B cell (primary cell): ENCODE results near the gene NTN1. TPM values are rescaled to one million over a fixed set of nuclear protein-coding genes. Genes with fewer than 3 reads are reported as not detected.

ENCODE experiments used
- ATAC-seq: fragments of 200-7000 bp; cut with Tn5 transposase; one replicate; pipeline ENCODE4 v1.10.0; 2021; ENCODE audit warnings: low read depth, mild to moderate bottlenecking, moderate number of reproducible peaks, moderate library complexity
- CTCF ChIA-PET: fragments of 350-600 bp; sonication (Branson Sonifier 250); formaldehyde crosslinking; loops from one replicate; lab custom pipeline; 2021; ENCODE audit warnings: antibody characterized with exemption, inconsistent platforms; lab: Charles Lee
- POLR2A ChIA-PET: fragments of 350-600 bp; sonication (Branson Sonifier 250); formaldehyde crosslinking; loops from one replicate; lab custom pipeline; 2021; ENCODE audit warnings: antibody characterized with exemption; lab: Charles Lee
- DNase-seq: peaks from one replicate; pipeline ENCODE4 v3.0.0; 2013
- H2AFZ ChIP-seq: 2 replicates; pipeline ENCODE4 v1.6.1; 2012; ENCODE audit warnings: mild to moderate bottlenecking, low read depth, low read length; ENCODE audit not compliant: insufficient read depth, poor library complexity, severe bottlenecking
- H3K27ac ChIP-seq, 2 donors: 1 replicate in 1 of 2; 2 replicates in 1 of 2; pipeline ENCODE4 v1.5.1; 2012 to 2013; ENCODE audit warnings: low read length in 2 of 2, mild to moderate bottlenecking in 2 of 2, moderate library complexity in 1 of 2
- H3K27me3 ChIP-seq, 4 experiments: fragments of 200-600 bp in 1 of 4; sonication (generic) in 1 of 4; replicated peaks in 1 of 4; 1 replicate in 2 of 4; 2 replicates in 2 of 4; pipeline versions ENCODE4 v1.6.1 to v1.7.0; 2013 to 2016; ENCODE audit warnings: low read length in 3 of 4, mild to moderate bottlenecking in 2 of 4, mixed read lengths in 1 of 4, moderate library complexity in 1 of 4; ENCODE audit not compliant: insufficient read depth in 4 of 4, control insufficient read depth in 3 of 4; ENCODE audit errors: control extremely low read depth in 1 of 4
- H3K36me3 ChIP-seq, 2 experiments: replicated peaks in 1 of 2; 1 replicate in 1 of 2; 2 replicates in 1 of 2; pipeline versions ENCODE4 v1.6.1 to v1.7.1; 2013; ENCODE audit warnings: low read length in 1 of 2; ENCODE audit not compliant: insufficient read depth in 2 of 2, control insufficient read depth in 1 of 2; ENCODE audit errors: control extremely low read depth in 1 of 2, extremely low read depth in 1 of 2
- H3K4me1 ChIP-seq, 2 donors: fragments of 200-600 bp in 1 of 2; sonication (generic) in 1 of 2; 1 replicate in 1 of 2; 2 replicates in 1 of 2; pipeline versions ENCODE4 v1.5.1 to v1.6.1; 2013 to 2017; ENCODE audit warnings: low read length in 2 of 2; ENCODE audit not compliant: control insufficient read depth in 2 of 2, insufficient read depth in 2 of 2
- H3K4me2 ChIP-seq: replicated peaks from 2 replicates; pipeline ENCODE3; 2012; ENCODE audit warnings: mild to moderate bottlenecking, low read depth, low read length; ENCODE audit not compliant: poor library complexity, severe bottlenecking
- H3K4me3 ChIP-seq, 5 experiments: fragments of 200-600 bp in 1 of 5; sonication (generic) in 1 of 5; 1 replicate in 3 of 5; 2 replicates in 2 of 5; pipeline versions ENCODE4 v1.5.1 to v1.7.0; 2011 to 2016; ENCODE audit warnings: low read length in 4 of 5, mild to moderate bottlenecking in 4 of 5, low read depth in 2 of 5, control low read depth in 1 of 5, moderate library complexity in 1 of 5; ENCODE audit not compliant: insufficient read depth in 1 of 5; ENCODE audit errors: control extremely low read depth in 1 of 5, extremely low read depth in 1 of 5
- H3K79me2 ChIP-seq: fragments of 200-600 bp; sonication (generic); one replicate; pipeline ENCODE4 v1.6.0; 2016; ENCODE audit warnings: low read length; ENCODE audit not compliant: control insufficient read depth, insufficient read depth
- H3K9ac ChIP-seq: fragments of 200-600 bp; sonication (generic); 2 replicates; pipeline ENCODE4 v1.6.1; 2017; ENCODE audit warnings: mild to moderate bottlenecking, low read length, moderate library complexity
- H3K9me3 ChIP-seq, 3 donors: one replicate each; pipeline versions ENCODE4 v1.6.1 to v1.7.1; 2013; ENCODE audit warnings: low read length in 2 of 3; ENCODE audit not compliant: control insufficient read depth in 2 of 3, insufficient read depth in 1 of 3; ENCODE audit errors: control extremely low read depth in 1 of 3
- H4K20me1 ChIP-seq: 2 replicates; pipeline ENCODE4 v1.6.0; 2012; ENCODE audit warnings: mild to moderate bottlenecking, low read length; ENCODE audit not compliant: insufficient read depth, control insufficient read depth, poor library complexity, severe bottlenecking
- H3K27ac Mint-ChIP-seq: one replicate; pipeline ENCODE4 v1.8.0; 2021; ENCODE audit warnings: mixed read lengths
- H3K27me3 Mint-ChIP-seq: one replicate; pipeline ENCODE4 v1.8.0; 2021; ENCODE audit warnings: mixed read lengths
- H3K4me1 Mint-ChIP-seq: one replicate; pipeline ENCODE4 v1.8.0; 2021; ENCODE audit warnings: mixed read lengths
- H3K4me3 Mint-ChIP-seq: one replicate; pipeline ENCODE4 v1.8.0; 2021; ENCODE audit warnings: mixed read lengths
- H3K9me3 Mint-ChIP-seq: one replicate; pipeline ENCODE4 v1.8.0; 2022; ENCODE audit warnings: mixed read lengths; ENCODE audit not compliant: insufficient read depth
- EZH2 ChIP-seq: IDR thresholded peaks from 2 replicates; pipeline ENCODE4 v1.6.1; 2012; ENCODE audit warnings: borderline replicate concordance, low read depth, mild to moderate bottlenecking, moderate library complexity, low read length; ENCODE audit not compliant: insufficient read depth, poor library complexity, severe bottlenecking
- WGBS: methylation state at CpG from one replicate; pipeline ENCODE4 v1.1.5; 2013; ENCODE audit warnings: missing lambda C conversion rate; ENCODE audit not compliant: insufficient coverage; 5-methylcytosine and 5-hydroxymethylcytosine counted together
- intact Hi-C: fragments of 100-400 bp; cut with micrococcal nuclease; formaldehyde crosslinking; loops from one replicate; pipeline ENCODE4 v1.10.0; 2022
- polyA plus RNA-seq: library from polyadenylated mRNA; depleted of rRNA; stranded (reverse); fragments of >200 nt; gene quantifications from 2 replicates; pipeline ENCODE4 v1.2.3, GENCODE V29; 2012
- total RNA-seq, 2 donors: library from RNA; stranded (reverse); fragments of 120-200 nt in 1 of 2; gene quantifications; 1 replicate in 1 of 2; 2 replicates in 1 of 2; pipeline versions ENCODE4 v1.2.3 to v1.2.4, GENCODE V29; 2013 to 2022
- TF ChIP-seq, protein P1 (sequence below): fragments of 200-600 bp; IDR thresholded peaks from one replicate; pipeline ENCODE4 v1.8.0; 2022; ENCODE audit warnings: antibody characterized with exemption, mild to moderate bottlenecking

NTN1 gene
- total and polyA plus RNA-seq, 2 donors (not counting 1 experiment from before 2014, with no cell fraction given), result 0.10 to 0.25 TPM

DNA sequence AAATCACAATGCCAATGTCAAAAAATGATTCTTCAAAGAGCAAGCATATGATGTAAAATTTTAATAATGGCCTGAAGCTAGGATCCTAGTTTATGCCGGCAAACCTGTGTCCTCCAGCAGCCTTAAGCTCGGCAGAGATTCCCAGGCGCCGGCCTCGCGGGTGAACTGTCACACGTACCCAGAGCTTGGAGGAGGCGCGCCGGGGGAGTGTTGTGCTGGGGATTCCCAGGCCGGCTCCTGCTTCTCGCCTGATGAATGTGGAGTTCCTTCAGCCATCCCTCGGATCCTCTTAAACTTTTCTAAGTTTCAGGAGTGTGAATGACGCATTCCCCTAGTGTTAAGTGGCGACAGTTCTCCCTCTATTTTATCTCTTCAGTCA lies 19.1 kb upstream of the NTN1 start:
- H3K4me1 Mint-ChIP-seq, result peaks cover 33% of the 10 kb centered on the region
- POLR2A ChIA-PET, result interaction anchor here (1.3 kb wide), 1 partner anchor 18 kb away, joined by 3 read pairs; no protein-coding TSS in a partner anchor
- peaks cover 0 to 26% (median 0%) of the 10 kb centered on the region in 3 donors for H3K9me3 ChIP-seq
- H3K9ac ChIP-seq, result peak overlapping the region; percentile 53
- H3K4me2 ChIP-seq, result peak overlapping the region; percentile 93
- H3K27ac Mint-ChIP-seq, result no peak overlapping the region
- CTCF ChIA-PET, result interaction anchor here (1.2 to 2.7 kb wide), 5 partner anchors 17 to 256 kb away, joined by 3 to 13 read pairs (median 4); partner anchors contain the start of gene PIK3R5
- no peak overlapping the region for H2AFZ ChIP-seq
- DNase-seq (no peak), ATAC-seq (no peak)
- H3K36me3 ChIP-seq, result no peaks in the 10 kb centered on the region
- H3K27me3 ChIP-seq, result peaks cover 0 to 46% (median 22%) of the 10 kb centered on the region in 4 experiments
- no peak overlapping the region for H3K4me3 ChIP-seq
- peaks cover 40% of the 10 kb centered on the region for H3K27me3 Mint-ChIP-seq
- intact Hi-C loops, result loop anchor here (2.0 kb wide), 1 partner anchor 19 kb away; the partner anchor contains the start of gene NTN1
- H4K20me1 ChIP-seq, result no peaks in the 10 kb centered on the region
- TF ChIP-seq, protein P1, sequence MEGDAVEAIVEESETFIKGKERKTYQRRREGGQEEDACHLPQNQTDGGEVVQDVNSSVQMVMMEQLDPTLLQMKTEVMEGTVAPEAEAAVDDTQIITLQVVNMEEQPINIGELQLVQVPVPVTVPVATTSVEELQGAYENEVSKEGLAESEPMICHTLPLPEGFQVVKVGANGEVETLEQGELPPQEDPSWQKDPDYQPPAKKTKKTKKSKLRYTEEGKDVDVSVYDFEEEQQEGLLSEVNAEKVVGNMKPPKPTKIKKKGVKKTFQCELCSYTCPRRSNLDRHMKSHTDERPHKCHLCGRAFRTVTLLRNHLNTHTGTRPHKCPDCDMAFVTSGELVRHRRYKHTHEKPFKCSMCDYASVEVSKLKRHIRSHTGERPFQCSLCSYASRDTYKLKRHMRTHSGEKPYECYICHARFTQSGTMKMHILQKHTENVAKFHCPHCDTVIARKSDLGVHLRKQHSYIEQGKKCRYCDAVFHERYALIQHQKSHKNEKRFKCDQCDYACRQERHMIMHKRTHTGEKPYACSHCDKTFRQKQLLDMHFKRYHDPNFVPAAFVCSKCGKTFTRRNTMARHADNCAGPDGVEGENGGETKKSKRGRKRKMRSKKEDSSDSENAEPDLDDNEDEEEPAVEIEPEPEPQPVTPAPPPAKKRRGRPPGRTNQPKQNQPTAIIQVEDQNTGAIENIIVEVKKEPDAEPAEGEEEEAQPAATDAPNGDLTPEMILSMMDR, result no peak
- no peak for TF ChIP-seq EZH2
- H3K79me2 ChIP-seq, result no peaks in the 10 kb centered on the region
- H3K4me3 Mint-ChIP-seq, result peak overlapping the region; percentile 79
- peaks cover 32 to 34% of the 10 kb centered on the region in 2 donors for H3K4me1 ChIP-seq
- no peaks in the 10 kb centered on the region for H3K9me3 Mint-ChIP-seq
- WGBS, result 10% methylated on average over 12 of the region's 15 CpGs
- H3K27ac ChIP-seq, result no peak overlapping the region

DNA sequence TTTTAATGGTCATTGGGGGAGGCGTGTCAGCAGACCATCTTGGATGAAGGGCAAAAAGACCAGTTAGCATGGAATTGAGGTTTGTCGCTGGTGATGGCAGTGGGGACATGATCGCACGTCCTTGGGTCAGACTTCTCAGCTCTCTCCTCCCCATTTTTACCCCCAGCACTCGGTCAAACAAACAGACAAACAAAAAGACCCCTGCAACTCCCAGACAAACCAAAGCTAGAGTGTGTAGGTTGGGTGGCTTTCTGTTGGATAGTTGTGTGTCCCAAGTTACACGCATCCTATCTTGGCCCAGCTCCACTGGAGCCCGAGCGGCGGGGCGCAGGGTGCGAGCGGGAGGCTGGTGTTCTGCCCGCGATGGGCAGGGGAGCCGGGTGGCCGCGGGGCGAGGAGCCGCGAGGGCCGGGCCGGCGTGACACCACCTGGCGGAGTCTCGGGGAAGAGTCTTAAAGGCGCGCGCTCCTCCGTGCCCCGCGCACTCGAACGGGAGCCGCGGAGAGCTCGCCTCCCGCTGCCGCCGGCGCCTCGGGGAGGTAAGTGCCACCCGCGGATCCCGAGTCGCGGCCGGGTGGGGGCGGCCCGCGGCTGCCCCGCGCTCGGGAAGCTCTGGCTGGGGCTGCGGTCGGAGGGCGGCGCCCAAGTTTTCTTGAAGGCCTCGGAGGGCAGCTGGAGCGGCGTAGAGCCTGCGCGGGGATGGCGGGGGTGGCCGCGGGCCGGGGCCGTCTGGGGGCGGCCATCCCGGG lies 18.5 kb upstream of the NTN1 start:
- Histone ChIP-seq H3K9me3 (peaks cover 0 to 26% (median 0%) of the 10 kb centered on the region in 3 donors), H3K79me2 (no peaks in the 10 kb centered on the region), H3K27me3 (peaks cover 0 to 48% (median 26%) of the 10 kb centered on the region in 4 experiments), H3K4me1 (peaks cover 32 to 34% of the 10 kb centered on the region in 2 donors), H3K27ac (no peak overlapping the region), H3K4me2 (peak overlapping the region; percentile 93), H4K20me1 (no peaks in the 10 kb centered on the region), H2AFZ (peak overlapping the region; percentile 68), H3K9ac (peak overlapping the region; percentile 53), H3K4me3 (peak overlapping the region in 3 of 5 experiments; percentile 12 to 47 (median 30)), H3K36me3 (no peaks in the 10 kb centered on the region)
- no peaks in the 10 kb centered on the region for H3K9me3 Mint-ChIP-seq
- H3K4me3 Mint-ChIP-seq, result peak overlapping the region; percentile 79
- intact Hi-C loops, result loop anchor here (2.0 kb wide), 1 partner anchor 18 kb away; the partner anchor contains the start of gene NTN1
- WGBS, result 2% methylated on average over 64 of the region's 69 CpGs
- H3K27me3 Mint-ChIP-seq, result peaks cover 46% of the 10 kb centered on the region
- H3K4me1 Mint-ChIP-seq, result peaks cover 33% of the 10 kb centered on the region
- DNase-seq, result peak; percentile 72
- POLR2A ChIA-PET, result interaction anchor here (1.3 kb wide), 1 partner anchor 18 kb away, joined by 3 read pairs; no protein-coding TSS in a partner anchor
- ATAC-seq, result peak; percentile 70
- CTCF ChIA-PET, result interaction anchor here (1.2 to 2.7 kb wide), 5 partner anchors 16 to 256 kb away, joined by 3 to 13 read pairs (median 4); partner anchors contain the start of gene PIK3R5
- TF ChIP-seq, protein P1, result no peak
- TF ChIP-seq EZH2, result peak; percentile 82
- H3K27ac Mint-ChIP-seq, result no peak overlapping the region
